ENCODE measurements around the gene SCO1. TPM values are rescaled to one million over a fixed set of nuclear protein-coding genes. Genes with fewer than 3 reads are reported as not detected.

SCO1 gene
- total RNA-seq, 6 experiments from 2014 or later: 19.0 to 29.7 (median 23.8) TPM

GRCh38 chr17:10668775-10669174 is 28.6 kb downstream of the SCO1 start:
- DNase-seq (no peak), ATAC-seq (no peak)
- no peak for TF ChIP-seq CTCF (IDR thresholded peaks at IDR 0.05)
- TF ChIP-seq POLR2A (IDR thresholded peaks at IDR 0.05): no peak
- no peaks in the 10 kb centered on the region for H3K9me3 ChIP-seq
- H3K4me3 ChIP-seq: no peak overlapping the region
- no peaks in the 10 kb centered on the region for H3K4me1 ChIP-seq
- intact Hi-C loops (cut with DNase I): no loop called here
- no peak overlapping the region for H3K27ac ChIP-seq
- H3K36me3 ChIP-seq: no peaks in the 10 kb centered on the region
- 80% methylated on average over 1 of the region's 1 CpG for WGBS (ENCODE audit: insufficient coverage, low coverage, low lambda C conversion rate, missing lambda C conversion rate)
- H3K27me3 ChIP-seq: no peaks in the 10 kb centered on the region

GRCh38 chr17:10666906-10667305 is 30.4 kb downstream of the SCO1 start:
- Histone ChIP-seq H3K36me3 (no peaks in the 10 kb centered on the region), H3K27ac (no peak overlapping the region), H3K9me3 (no peaks in the 10 kb centered on the region), H3K4me1 (no peaks in the 10 kb centered on the region), H3K4me3 (no peak overlapping the region), H3K27me3 (no peaks in the 10 kb centered on the region)
- intact Hi-C loops (cut with DNase I): no loop called here
- 69% methylated on average over 5 of the region's 5 CpGs for WGBS (ENCODE audit: insufficient coverage, low coverage, low lambda C conversion rate, missing lambda C conversion rate)
- ATAC-seq: no peak
- no peak for DNase-seq
- TF ChIP-seq CTCF (IDR thresholded peaks at IDR 0.05) (no peak), POLR2A (IDR thresholded peaks at IDR 0.05) (no peak)

- Histone ChIP-seq H3K36me3 (no peaks in the 10 kb centered on the region), H3K4me1 (no peaks in the 10 kb centered on the region), H3K9me3 (no peaks in the 10 kb centered on the region), H3K27me3 (no peaks in the 10 kb centered on the region), H3K4me3 (no peak overlapping the region), H3K27ac (no peak overlapping the region)
- 87% methylated on average over 9 of the region's 9 CpGs for WGBS (ENCODE audit: insufficient coverage, low coverage, low lambda C conversion rate, missing lambda C conversion rate)
- ATAC-seq (no peak), DNase-seq (no peak)
- TF ChIP-seq CTCF (IDR thresholded peaks at IDR 0.05) (no peak), POLR2A (IDR thresholded peaks at IDR 0.05) (no peak)
- intact Hi-C loops (cut with DNase I): no loop called here
Measured at GRCh38 chr17:10664571-10664970, 32.8 kb downstream of the SCO1 start.

GRCh38 chr17:10663231-10663630 is 34.1 kb downstream of the SCO1 start:
- no peak for DNase-seq
- no peak for TF ChIP-seq POLR2A (IDR thresholded peaks at IDR 0.05)
- 94% methylated on average over 5 of the region's 6 CpGs for WGBS (ENCODE audit: insufficient coverage, low coverage, low lambda C conversion rate, missing lambda C conversion rate)
- H3K27me3 ChIP-seq: no peaks in the 10 kb centered on the region
- intact Hi-C loops (cut with DNase I): no loop called here
- H3K4me3 ChIP-seq: no peak overlapping the region
- H3K27ac ChIP-seq: no peak overlapping the region
- H3K4me1 ChIP-seq: no peaks in the 10 kb centered on the region
- ATAC-seq: no peak
- no peaks in the 10 kb centered on the region for H3K36me3 ChIP-seq
- no peaks in the 10 kb centered on the region for H3K9me3 ChIP-seq

- TF ChIP-seq CTCF (IDR thresholded peaks at IDR 0.05) (no peak), POLR2A (IDR thresholded peaks at IDR 0.05) (no peak)
- no peak overlapping the region for H3K4me3 ChIP-seq
- ATAC-seq (no peak), DNase-seq (no peak)
- no peaks in the 10 kb centered on the region for H3K36me3 ChIP-seq
- no peaks in the 10 kb centered on the region for H3K4me1 ChIP-seq
- intact Hi-C loops (cut with DNase I): no loop called here
- no peaks in the 10 kb centered on the region for H3K9me3 ChIP-seq
- WGBS (ENCODE audit: insufficient coverage, low coverage, low lambda C conversion rate, missing lambda C conversion rate): 97% methylated on average over 6 of the region's 10 CpGs
- H3K27ac ChIP-seq: no peak overlapping the region
- H3K27me3 ChIP-seq: no peaks in the 10 kb centered on the region
Measured at GRCh38 chr17:10661437-10661836, 35.9 kb downstream of the SCO1 start.
